ENCODE measurements around the gene CSNK1G2.
A peak's percentile ranks its signal among the peaks of the same experiment; 100 is the strongest.
"Not testable (repeated sequence)": the region's sequence is repeated elsewhere in the genome, so short reads cannot be mapped to it uniquely, and the experiment has no call there.

The CSNK1G2 gene

DNA sequence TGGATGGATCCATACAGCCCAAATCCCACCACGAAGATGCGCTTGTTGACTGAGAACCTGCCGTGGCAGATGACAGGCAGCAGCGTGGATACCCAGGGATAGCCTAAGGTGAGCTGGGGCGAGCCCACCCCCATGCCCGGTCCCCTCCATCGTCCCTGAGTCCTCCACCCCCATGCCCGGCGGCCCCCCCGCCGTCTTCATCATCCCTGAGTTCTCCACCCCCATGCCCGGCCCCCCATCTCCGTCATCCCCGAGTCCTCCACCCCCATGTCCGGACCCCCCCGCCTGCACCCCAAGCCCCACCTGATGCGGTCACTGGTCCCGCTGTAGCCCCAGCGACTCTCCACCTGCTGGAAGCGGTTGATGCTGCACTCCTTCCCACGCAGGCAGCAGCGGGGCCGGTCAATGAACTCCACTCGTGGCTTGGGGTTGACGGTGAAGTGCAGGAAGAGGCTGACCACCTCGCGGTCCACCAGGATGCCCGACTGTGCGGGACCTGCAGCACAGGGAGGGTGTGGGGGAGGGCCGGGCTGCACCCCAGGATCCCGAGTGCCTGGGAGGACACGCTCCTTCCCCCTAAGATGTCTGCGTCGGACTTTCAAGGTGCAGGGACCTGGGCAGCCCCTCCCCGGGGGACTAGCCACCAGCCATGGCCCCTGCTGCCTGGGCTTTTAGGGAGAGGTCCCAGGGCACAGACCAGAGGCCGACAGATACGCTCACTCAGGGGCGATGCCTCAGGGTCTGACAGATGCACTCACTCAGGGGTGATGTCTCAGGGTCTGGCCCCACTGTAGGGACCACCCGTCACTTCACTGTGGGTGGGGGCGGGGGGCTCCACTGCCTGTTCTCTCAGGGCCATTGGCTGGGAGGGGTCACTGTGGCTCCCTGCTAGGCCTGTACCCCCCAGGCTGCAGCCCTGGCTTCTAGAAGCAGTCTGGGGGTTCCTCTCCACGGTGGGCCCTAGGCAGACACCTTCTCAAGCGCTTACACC, 46.5 kb downstream of the CSNK1G2 start:
- no CpG with 5 or more reads among the region's 42 CpGs for WGBS (ENCODE audit: extremely low coverage, insufficient coverage, low lambda C conversion rate)
- no peak overlapping the region for H2BK15ac ChIP-seq (replicated peaks; ENCODE audit: low read depth)

DNA sequence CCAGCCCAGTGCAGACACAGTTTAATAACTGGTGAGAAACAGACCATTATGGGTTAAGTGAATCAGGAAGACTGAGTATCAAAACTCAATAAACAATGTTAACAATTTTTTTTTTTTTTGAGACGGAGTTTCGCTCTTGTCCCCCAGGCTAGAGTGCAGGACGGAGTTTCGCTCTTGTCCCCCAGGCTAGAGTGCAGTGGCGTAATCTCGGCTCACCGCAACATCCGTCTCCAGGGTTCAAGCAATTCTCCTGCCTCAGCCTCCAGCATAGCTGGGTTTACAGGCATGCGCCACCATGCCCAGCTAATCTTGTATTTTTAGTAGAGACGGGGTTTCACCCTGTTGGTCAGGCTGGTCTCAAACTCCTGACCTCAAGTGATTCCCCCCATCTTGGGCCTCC, 47.5 kb downstream of the CSNK1G2 start:
- H3K36me3 ChIP-seq (ENCODE audit: control insufficient read depth, insufficient read depth, low read length); H3K27ac ChIP-seq (ENCODE audit: low read depth, low read length); H3K4me2 ChIP-seq (ENCODE audit: low read length); H3K56ac ChIP-seq (ENCODE audit: low read length); H2BK5ac ChIP-seq (ENCODE audit: low read length); H2BK120ac ChIP-seq (ENCODE audit: low read depth, low read length); H4K8ac ChIP-seq (ENCODE audit: low read depth, low read length); H3K27me3 ChIP-seq (ENCODE audit: insufficient read depth, low read length, poor library complexity); H2BK15ac ChIP-seq (replicated peaks; ENCODE audit: low read depth); DNase-seq; H3K79me2 ChIP-seq (ENCODE audit: control insufficient read depth, insufficient read depth, low read length); H3K4me1 ChIP-seq (ENCODE audit: control insufficient read depth, low read depth, low read length); H3K18ac ChIP-seq (ENCODE audit: low read length); H3K4ac ChIP-seq (ENCODE audit: low read depth, low read length); H3K23ac ChIP-seq (ENCODE audit: low read length); H3K79me1 ChIP-seq (ENCODE audit: low read length); H4K5ac ChIP-seq (ENCODE audit: low read length); H3K4me3 ChIP-seq (ENCODE audit: low read length); H2AK5ac ChIP-seq (ENCODE audit: low read length); H3K9ac ChIP-seq (ENCODE audit: low read length): not testable (repeated sequence)
- no CpG with 5 or more reads among the region's 10 CpGs for WGBS (ENCODE audit: extremely low coverage, insufficient coverage, low lambda C conversion rate)

More for the DNA sequence above, 46.5 kb downstream of the CSNK1G2 start:
- no peak overlapping the region for H3K56ac ChIP-seq (ENCODE audit: low read length)
- H2BK120ac ChIP-seq (ENCODE audit: low read depth, low read length) = no peak overlapping the region
- no peaks in the 10 kb centered on the region for H3K79me1 ChIP-seq (ENCODE audit: low read length)
- peaks cover 3% of the 10 kb centered on the region for H3K36me3 ChIP-seq (ENCODE audit: control insufficient read depth, insufficient read depth, low read length)
- no peak overlapping the region for H3K18ac ChIP-seq (ENCODE audit: low read length)
- H3K9ac ChIP-seq (ENCODE audit: low read length) = no peak overlapping the region
- H3K27me3 ChIP-seq (ENCODE audit: insufficient read depth, low read length, poor library complexity) = no peaks in the 10 kb centered on the region
- no peak overlapping the region for H3K4me3 ChIP-seq (ENCODE audit: low read length)
- H4K8ac ChIP-seq (ENCODE audit: low read depth, low read length) = no peak overlapping the region
- H4K5ac ChIP-seq (ENCODE audit: low read length) = no peak overlapping the region
- H2AK5ac ChIP-seq (ENCODE audit: low read length) = no peak overlapping the region
- H3K27ac ChIP-seq (ENCODE audit: low read depth, low read length) = no peak overlapping the region
- H3K23ac ChIP-seq (ENCODE audit: low read length) = no peak overlapping the region
- H3K79me2 ChIP-seq (ENCODE audit: control insufficient read depth, insufficient read depth, low read length) = no peaks in the 10 kb centered on the region
- no peak overlapping the region for H3K4ac ChIP-seq (ENCODE audit: low read depth, low read length)
- DNase-seq = peak; percentile 15
- H3K4me2 ChIP-seq (ENCODE audit: low read length) = no peak overlapping the region
- H3K4me1 ChIP-seq (ENCODE audit: control insufficient read depth, low read depth, low read length) = no peaks in the 10 kb centered on the region
- no peak overlapping the region for H2BK5ac ChIP-seq (ENCODE audit: low read length)

DNA sequence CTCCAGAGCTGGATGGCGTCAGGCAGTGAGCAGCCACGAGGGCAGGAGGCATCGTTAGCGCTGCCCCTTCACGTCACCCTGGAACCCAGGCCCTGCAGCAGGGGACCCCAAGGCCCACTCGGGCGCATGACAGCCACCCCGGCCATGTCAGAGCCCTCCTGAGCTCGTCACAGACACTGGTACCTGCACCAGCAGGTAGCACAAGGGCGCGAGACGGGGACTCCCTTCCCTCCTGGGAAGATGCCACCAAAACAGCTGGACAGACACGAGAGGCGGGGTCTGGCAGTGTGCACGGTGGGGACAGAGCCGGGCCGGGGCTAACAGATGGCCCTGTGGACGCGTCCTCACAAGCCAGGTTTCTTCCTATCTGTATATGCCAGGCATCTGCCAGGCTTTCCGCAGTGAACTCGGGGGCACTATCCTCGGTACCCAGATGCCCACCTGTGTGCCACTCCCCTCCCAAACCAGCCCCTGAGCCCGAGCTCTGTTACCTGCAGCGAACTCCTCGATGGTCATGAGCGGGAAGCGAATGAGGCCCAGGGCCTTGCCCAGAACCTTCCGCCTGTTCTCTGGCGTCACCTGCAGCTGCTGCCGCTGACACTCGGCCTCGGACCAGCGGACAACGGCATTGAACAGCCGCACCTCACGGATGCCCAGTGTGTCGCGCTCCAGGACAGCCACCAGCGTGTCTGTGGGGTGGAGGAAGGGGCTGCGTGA, 48.7 kb downstream of the CSNK1G2 start:
- WGBS (ENCODE audit: extremely low coverage, insufficient coverage, low lambda C conversion rate) = no CpG with 5 or more reads among the region's 40 CpGs
- Histone ChIP-seq H3K27ac (ENCODE audit: low read depth, low read length) (no peak overlapping the region), H2AK5ac (ENCODE audit: low read length) (no peak overlapping the region), H3K27me3 (ENCODE audit: insufficient read depth, low read length, poor library complexity) (no peaks in the 10 kb centered on the region), H3K4me1 (ENCODE audit: control insufficient read depth, low read depth, low read length) (no peaks in the 10 kb centered on the region), H3K23ac (ENCODE audit: low read length) (no peak overlapping the region), H3K36me3 (ENCODE audit: control insufficient read depth, insufficient read depth, low read length) (peaks cover 2% of the 10 kb centered on the region), H3K79me2 (ENCODE audit: control insufficient read depth, insufficient read depth, low read length) (no peaks in the 10 kb centered on the region), H3K4me3 (ENCODE audit: low read length) (no peak overlapping the region), H3K4me2 (ENCODE audit: low read length) (no peak overlapping the region), H2BK120ac (ENCODE audit: low read depth, low read length) (no peak overlapping the region), H3K79me1 (ENCODE audit: low read length) (no peaks in the 10 kb centered on the region), H4K5ac (ENCODE audit: low read length) (no peak overlapping the region), H2BK15ac (replicated peaks; ENCODE audit: low read depth) (no peak overlapping the region), H2BK5ac (ENCODE audit: low read length) (no peak overlapping the region), H3K56ac (ENCODE audit: low read length) (no peak overlapping the region), H3K9ac (ENCODE audit: low read length) (no peak overlapping the region), H3K18ac (ENCODE audit: low read length) (no peak overlapping the region), H3K4ac (ENCODE audit: low read depth, low read length) (no peak overlapping the region), H4K8ac (ENCODE audit: low read depth, low read length) (no peak overlapping the region)
- no peak for DNase-seq

DNA sequence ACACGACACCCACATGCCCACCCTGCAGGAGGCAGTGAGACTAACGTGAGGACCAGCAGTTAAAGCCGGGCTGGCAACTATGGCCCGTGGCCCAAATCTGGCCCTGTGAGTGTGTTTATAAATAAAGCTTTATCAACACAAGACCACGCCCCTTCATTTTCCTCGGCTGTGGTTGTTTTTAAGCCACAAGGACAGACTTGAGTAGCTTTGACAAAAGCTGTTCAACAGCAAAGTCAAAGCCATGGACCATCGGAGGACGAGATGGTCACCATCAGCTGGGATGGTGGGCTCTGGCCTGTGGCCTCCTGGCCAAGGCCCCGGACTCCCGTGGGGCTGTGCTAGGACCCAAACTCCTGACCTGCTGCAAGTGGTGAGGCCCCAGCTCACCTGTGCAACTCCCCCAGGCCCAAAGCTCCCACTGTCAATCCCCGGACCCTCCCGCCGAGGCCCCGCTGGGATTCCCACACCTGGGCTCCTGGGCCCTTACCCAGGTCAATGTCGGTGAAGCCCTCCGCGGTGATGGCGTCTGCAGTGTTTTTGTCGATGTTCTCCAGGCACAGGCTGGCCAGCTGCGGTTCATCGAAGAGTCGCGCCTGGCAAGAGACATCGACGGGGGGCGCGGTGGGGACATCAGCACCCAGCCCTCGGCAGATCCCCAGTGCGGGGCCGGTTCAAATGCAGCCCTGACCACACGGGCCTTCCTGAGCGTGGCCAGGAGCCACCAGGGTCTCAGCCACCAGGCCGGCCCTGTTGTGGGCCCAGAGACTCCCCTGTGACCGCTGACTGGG, 49.5 kb downstream of the CSNK1G2 start:
- H3K79me2 ChIP-seq (ENCODE audit: control insufficient read depth, insufficient read depth, low read length) = no peaks in the 10 kb centered on the region
- H3K18ac ChIP-seq (ENCODE audit: low read length) = no peak overlapping the region
- no peaks in the 10 kb centered on the region for H3K79me1 ChIP-seq (ENCODE audit: low read length)
- no peak overlapping the region for H3K23ac ChIP-seq (ENCODE audit: low read length)
- H3K27me3 ChIP-seq (ENCODE audit: insufficient read depth, low read length, poor library complexity) = no peaks in the 10 kb centered on the region
- H2BK5ac ChIP-seq (ENCODE audit: low read length) = no peak overlapping the region
- H4K8ac ChIP-seq (ENCODE audit: low read depth, low read length) = no peak overlapping the region
- no peak overlapping the region for H2AK5ac ChIP-seq (ENCODE audit: low read length)
- H2BK15ac ChIP-seq (replicated peaks; ENCODE audit: low read depth) = no peak overlapping the region
- no peak overlapping the region for H3K27ac ChIP-seq (ENCODE audit: low read depth, low read length)
- no peak overlapping the region for H3K9ac ChIP-seq (ENCODE audit: low read length)
- H3K4me1 ChIP-seq (ENCODE audit: control insufficient read depth, low read depth, low read length) = no peaks in the 10 kb centered on the region
- no CpG with 5 or more reads among the region's 34 CpGs for WGBS (ENCODE audit: extremely low coverage, insufficient coverage, low lambda C conversion rate)
- no peak overlapping the region for H3K56ac ChIP-seq (ENCODE audit: low read length)
- no peak overlapping the region for H3K4me3 ChIP-seq (ENCODE audit: low read length)
- no peak for DNase-seq
- no peak overlapping the region for H3K4me2 ChIP-seq (ENCODE audit: low read length)
- H3K4ac ChIP-seq (ENCODE audit: low read depth, low read length) = no peak overlapping the region
- H3K36me3 ChIP-seq (ENCODE audit: control insufficient read depth, insufficient read depth, low read length) = peaks cover 2% of the 10 kb centered on the region
- H4K5ac ChIP-seq (ENCODE audit: low read length) = no peak overlapping the region
- H2BK120ac ChIP-seq (ENCODE audit: low read depth, low read length) = no peak overlapping the region

DNA sequence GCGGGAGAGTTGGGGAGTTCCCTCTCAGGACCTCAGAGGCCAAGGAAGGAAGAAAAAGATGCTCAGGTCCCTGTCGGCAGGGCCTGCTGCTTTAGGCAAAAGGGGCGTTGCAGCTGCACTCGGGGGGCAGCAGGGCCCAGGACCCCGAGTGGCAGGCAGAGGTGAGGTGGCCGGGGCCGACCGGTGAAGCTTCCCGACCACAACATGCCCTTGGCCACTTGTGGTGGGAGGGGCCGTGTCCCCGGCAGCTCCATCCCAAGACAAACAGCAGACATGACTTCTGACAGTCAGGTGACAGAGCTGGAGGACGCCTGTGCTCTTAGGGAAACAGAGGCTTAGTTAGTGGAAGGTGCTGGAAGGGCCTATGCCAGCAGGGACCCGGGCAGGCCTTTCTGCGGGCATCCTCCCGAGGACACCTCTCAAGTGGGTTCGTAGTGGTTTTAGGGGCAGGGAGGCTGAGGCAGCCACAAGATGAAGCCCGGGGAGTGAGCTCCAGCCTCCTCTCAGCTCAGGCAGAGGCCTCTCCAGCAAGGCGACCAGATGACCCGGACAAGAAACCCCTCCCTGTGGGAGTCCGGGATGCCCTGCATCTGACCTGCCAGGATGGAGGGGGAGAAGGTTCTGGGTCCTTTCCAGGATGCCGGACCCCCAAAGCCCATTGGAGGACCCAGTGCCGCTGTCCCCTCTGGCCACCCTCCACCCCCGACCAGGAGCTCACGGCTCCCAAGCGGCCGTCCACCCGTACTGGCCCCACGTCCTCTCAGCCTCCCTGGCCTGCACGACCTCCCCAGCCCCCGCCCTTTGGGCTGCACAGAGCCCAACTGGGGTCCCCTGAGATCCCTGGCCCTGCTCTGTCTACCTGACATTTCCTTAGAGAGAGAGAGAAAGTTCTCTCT, 50.3 kb downstream of the CSNK1G2 start:
- Histone ChIP-seq H3K4ac (ENCODE audit: low read depth, low read length) (no peak overlapping the region), H2BK15ac (replicated peaks; ENCODE audit: low read depth) (no peak overlapping the region), H3K4me1 (ENCODE audit: control insufficient read depth, low read depth, low read length) (no peaks in the 10 kb centered on the region), H3K79me2 (ENCODE audit: control insufficient read depth, insufficient read depth, low read length) (no peaks in the 10 kb centered on the region), H3K79me1 (ENCODE audit: low read length) (no peaks in the 10 kb centered on the region), H2AK5ac (ENCODE audit: low read length) (no peak overlapping the region), H2BK5ac (ENCODE audit: low read length) (no peak overlapping the region), H3K56ac (ENCODE audit: low read length) (no peak overlapping the region), H3K4me3 (ENCODE audit: low read length) (no peak overlapping the region), H2BK120ac (ENCODE audit: low read depth, low read length) (no peak overlapping the region), H3K18ac (ENCODE audit: low read length) (no peak overlapping the region), H4K5ac (ENCODE audit: low read length) (no peak overlapping the region), H3K36me3 (ENCODE audit: control insufficient read depth, insufficient read depth, low read length) (peaks cover 2% of the 10 kb centered on the region), H4K8ac (ENCODE audit: low read depth, low read length) (no peak overlapping the region), H3K4me2 (ENCODE audit: low read length) (no peak overlapping the region), H3K27ac (ENCODE audit: low read depth, low read length) (no peak overlapping the region), H3K9ac (ENCODE audit: low read length) (no peak overlapping the region), H3K27me3 (ENCODE audit: insufficient read depth, low read length, poor library complexity) (no peaks in the 10 kb centered on the region), H3K23ac (ENCODE audit: low read length) (no peak overlapping the region)
- no CpG with 5 or more reads among the region's 30 CpGs for WGBS (ENCODE audit: extremely low coverage, insufficient coverage, low lambda C conversion rate)
- no peak for DNase-seq
